ENCODE data around the gene OSM.
A peak's percentile ranks its signal among the peaks of the same experiment; 100 is the strongest.

- TF ChIP-seq CTCF (IDR thresholded peaks at IDR 0.05; ENCODE audit: low read length) (peak; percentile 90), EZH2 (optimal IDR thresholded peaks at IDR 0.05; ENCODE audit: low read depth, low read length) (no peak)
Measured at GRCh38 chr22:30286813-30287647, 20.4 kb upstream of the OSM start.
